Vagina (tissue), 2 donors: Measurements from ENCODE around the gene ZDHHC17.

ENCODE experiments used
- POLR2A ChIP-seq, 2 donors: fragments of 450-650 bp; IDR thresholded peaks; one replicate each; pipeline ENCODE4 v1.6.1; 2017; ENCODE audit warnings: antibody characterized with exemption in 2 of 2, mild to moderate bottlenecking in 2 of 2, moderate library complexity in 2 of 2
- TF ChIP-seq, protein P1 (sequence below), 3 experiments: fragments of 450-650 bp in 2 of 3; fragments of 200-600 bp in 1 of 3; sonication (generic) in 1 of 3; IDR thresholded peaks; one replicate each; pipeline ENCODE4 v1.5.1; 2017 to 2019; ENCODE audit warnings: antibody characterized with exemption in 3 of 3, mild to moderate bottlenecking in 2 of 3, moderate library complexity in 2 of 3

DNA sequence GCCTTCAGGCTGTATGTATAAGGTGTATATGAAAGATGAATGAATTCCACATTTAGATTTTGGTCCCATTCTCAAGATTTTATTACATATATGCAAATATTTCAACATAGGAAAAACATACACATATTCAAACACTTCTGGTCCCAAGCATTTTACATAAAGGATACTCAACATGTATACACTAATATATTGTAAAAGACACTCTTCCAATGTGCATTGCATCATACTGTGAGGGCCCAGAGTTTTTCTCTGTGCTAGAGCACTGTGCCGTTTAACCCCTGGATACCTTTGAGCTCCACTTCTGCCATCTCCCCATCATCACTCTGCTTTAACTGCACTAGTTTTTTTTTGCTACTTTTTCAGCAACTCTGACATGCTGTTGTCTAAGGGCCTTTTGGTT is 48.1 kb downstream of the ZDHHC17 start:
- TF ChIP-seq, protein P1, sequence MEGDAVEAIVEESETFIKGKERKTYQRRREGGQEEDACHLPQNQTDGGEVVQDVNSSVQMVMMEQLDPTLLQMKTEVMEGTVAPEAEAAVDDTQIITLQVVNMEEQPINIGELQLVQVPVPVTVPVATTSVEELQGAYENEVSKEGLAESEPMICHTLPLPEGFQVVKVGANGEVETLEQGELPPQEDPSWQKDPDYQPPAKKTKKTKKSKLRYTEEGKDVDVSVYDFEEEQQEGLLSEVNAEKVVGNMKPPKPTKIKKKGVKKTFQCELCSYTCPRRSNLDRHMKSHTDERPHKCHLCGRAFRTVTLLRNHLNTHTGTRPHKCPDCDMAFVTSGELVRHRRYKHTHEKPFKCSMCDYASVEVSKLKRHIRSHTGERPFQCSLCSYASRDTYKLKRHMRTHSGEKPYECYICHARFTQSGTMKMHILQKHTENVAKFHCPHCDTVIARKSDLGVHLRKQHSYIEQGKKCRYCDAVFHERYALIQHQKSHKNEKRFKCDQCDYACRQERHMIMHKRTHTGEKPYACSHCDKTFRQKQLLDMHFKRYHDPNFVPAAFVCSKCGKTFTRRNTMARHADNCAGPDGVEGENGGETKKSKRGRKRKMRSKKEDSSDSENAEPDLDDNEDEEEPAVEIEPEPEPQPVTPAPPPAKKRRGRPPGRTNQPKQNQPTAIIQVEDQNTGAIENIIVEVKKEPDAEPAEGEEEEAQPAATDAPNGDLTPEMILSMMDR (IDR thresholded peaks at IDR 0.05), result no peak
- TF ChIP-seq POLR2A (IDR thresholded peaks at IDR 0.05), result no peak
